Colonic mucosa (tissue), 4 donors: ENCODE measurements around the gene C13orf42. TPM values are rescaled to one million over a fixed set of nuclear protein-coding genes. Genes with fewer than 3 reads are reported as not detected.

Source experiments
- DNase-seq: peaks from one replicate; pipeline ENCODE4 v3.0.0-alpha.2; 2020
- H3K27ac ChIP-seq: fragments of 200-600 bp; one replicate; pipeline ENCODE4 v1.8.0; 2021
- H3K27me3 ChIP-seq: fragments of 200-600 bp; one replicate; pipeline ENCODE4 v1.8.0; 2021
- H3K36me3 ChIP-seq: fragments of 200-600 bp; one replicate; pipeline ENCODE4 v1.8.0; 2021
- H3K4me1 ChIP-seq: fragments of 200-600 bp; one replicate; pipeline ENCODE4 v1.8.0; 2021; ENCODE audit warnings: mild to moderate bottlenecking
- H3K4me3 ChIP-seq: fragments of 200-600 bp; one replicate; pipeline ENCODE4 v1.8.0; 2021
- H3K9ac ChIP-seq, 2 donors: one replicate each; pipeline ENCODE4 v1.7.0; 2013; ENCODE audit warnings: control low read depth in 2 of 2, low read depth in 2 of 2, low read length in 2 of 2
- H3K9me3 ChIP-seq: fragments of 200-600 bp; one replicate; pipeline ENCODE4 v1.8.0; 2021
- intact Hi-C: fragments of 100-400 bp; cut with DNase I; formaldehyde crosslinking; loops from one replicate; pipeline ENCODE4 v1.14.1; 2022
- total RNA-seq, 2 donors: library from RNA; stranded (reverse); fragmentation: NEBNext Ultra II Directional in 1 of 2; extraction: Animal tissue kit (Norgen Biotek cat#: 25700) in 1 of 2; gene quantifications; one replicate each; pipeline ENCODE4 v1.2.1, GENCODE V29; 2021
- TF ChIP-seq, protein P1 (sequence below): fragments of 200-600 bp; IDR thresholded peaks from one replicate; pipeline ENCODE4 v1.8.0; 2022; ENCODE audit warnings: antibody characterized with exemption, mild to moderate bottlenecking
- donor health status: healthy.
- donor health status: DM: no; HTN: no; CAD: no.
- donor health status: DM: no; HTN: no; CAD: no.

The C13orf42 gene
- total RNA-seq, 2 donors from 2014 or later, result not detected

DNA sequence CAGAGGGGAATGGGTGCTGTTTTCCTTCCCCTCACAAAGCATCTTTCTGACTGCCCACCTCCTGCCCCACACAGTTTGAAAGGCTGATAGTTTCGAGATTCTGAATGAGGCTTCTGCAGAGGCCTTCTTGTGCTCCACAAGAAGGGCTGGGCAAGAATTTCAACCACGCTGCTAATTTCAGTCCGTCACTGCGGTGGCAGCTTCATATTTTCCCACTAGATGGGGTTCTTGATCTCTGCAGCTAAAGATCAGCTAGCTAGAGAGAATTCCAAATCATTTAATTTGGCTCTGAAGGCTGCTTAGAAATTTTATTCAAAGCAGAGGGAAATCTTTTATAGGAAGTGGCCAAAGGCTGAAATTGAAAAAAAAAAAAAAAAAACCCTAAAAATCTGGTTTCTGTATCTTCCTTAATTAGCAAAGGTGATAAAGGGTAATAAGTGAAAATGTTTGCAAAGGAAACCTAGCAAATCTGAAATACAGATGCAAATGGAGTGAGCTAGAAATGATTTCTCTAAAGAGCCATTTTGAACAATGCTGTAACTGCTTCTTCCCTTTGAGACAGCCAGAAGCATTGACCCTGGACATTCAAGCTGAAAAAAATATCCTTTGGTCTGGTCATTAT lies 38.0 kb upstream of the C13orf42 start:
- H3K27me3 ChIP-seq, result no peaks in the 10 kb centered on the region
- TF ChIP-seq, protein P1, sequence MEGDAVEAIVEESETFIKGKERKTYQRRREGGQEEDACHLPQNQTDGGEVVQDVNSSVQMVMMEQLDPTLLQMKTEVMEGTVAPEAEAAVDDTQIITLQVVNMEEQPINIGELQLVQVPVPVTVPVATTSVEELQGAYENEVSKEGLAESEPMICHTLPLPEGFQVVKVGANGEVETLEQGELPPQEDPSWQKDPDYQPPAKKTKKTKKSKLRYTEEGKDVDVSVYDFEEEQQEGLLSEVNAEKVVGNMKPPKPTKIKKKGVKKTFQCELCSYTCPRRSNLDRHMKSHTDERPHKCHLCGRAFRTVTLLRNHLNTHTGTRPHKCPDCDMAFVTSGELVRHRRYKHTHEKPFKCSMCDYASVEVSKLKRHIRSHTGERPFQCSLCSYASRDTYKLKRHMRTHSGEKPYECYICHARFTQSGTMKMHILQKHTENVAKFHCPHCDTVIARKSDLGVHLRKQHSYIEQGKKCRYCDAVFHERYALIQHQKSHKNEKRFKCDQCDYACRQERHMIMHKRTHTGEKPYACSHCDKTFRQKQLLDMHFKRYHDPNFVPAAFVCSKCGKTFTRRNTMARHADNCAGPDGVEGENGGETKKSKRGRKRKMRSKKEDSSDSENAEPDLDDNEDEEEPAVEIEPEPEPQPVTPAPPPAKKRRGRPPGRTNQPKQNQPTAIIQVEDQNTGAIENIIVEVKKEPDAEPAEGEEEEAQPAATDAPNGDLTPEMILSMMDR, result no peak
- H3K4me3 ChIP-seq, result no peak overlapping the region
- intact Hi-C loops, result loop anchor here (5.0 kb wide), 1 partner anchor 138 kb away; no protein-coding TSS in a partner anchor
- H3K4me1 ChIP-seq, result no peaks in the 10 kb centered on the region
- no peak overlapping the region for H3K27ac ChIP-seq
- DNase-seq, result no peak
- no peaks in the 10 kb centered on the region for H3K36me3 ChIP-seq
- no peak overlapping the region for H3K9ac ChIP-seq
- H3K9me3 ChIP-seq, result no peaks in the 10 kb centered on the region

DNA sequence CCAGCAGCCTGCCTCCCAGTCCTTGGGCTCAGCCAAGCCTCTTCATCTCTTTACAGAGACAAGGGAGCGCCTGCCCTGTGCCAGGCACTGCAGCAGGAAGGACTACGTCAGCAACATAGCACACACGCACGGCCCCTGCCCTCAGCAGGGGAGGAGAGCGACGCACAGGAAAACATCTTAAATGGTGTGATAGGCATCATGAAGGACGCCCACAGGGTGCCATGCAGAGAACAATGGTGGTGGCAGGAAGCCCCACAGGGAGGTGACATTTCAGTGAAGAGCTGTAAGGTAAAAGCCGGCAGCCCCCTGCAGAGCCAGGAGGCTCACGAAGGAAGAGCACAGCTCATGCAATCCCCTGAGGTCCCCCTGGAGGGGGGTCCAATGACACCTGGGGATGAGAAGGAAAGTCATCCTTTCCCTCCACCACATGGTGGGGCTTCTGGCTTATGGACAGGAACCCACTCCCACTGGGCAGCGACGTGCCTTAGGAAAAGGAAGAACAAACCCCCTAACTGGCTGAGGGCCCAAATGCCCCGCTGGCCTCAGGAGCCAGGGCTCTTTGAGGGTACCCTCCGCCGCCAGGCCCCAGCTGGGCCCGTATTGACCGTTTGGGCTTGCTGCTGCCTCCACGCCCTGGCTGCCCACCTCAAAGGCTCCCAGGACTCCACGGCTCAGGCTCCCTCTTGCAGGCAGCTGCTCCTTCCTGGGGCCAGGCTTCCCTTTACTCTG lies 37.3 kb upstream of the C13orf42 start:
- no peaks in the 10 kb centered on the region for H3K4me1 ChIP-seq
- no peaks in the 10 kb centered on the region for H3K27me3 ChIP-seq
- no peaks in the 10 kb centered on the region for H3K36me3 ChIP-seq
- TF ChIP-seq, protein P1, result no peak
- no peaks in the 10 kb centered on the region for H3K9me3 ChIP-seq
- H3K4me3 ChIP-seq, result no peak overlapping the region
- no peak for DNase-seq
- intact Hi-C loops, result loop anchor here (5.0 kb wide), 1 partner anchor 139 kb away; no protein-coding TSS in a partner anchor
- H3K27ac ChIP-seq, result no peak overlapping the region
- no peak overlapping the region for H3K9ac ChIP-seq

GRCh38 chr13:51147732-51148131 lies 36.7 kb upstream of the C13orf42 start:
- no peak for DNase-seq
- Histone ChIP-seq H3K9ac (no peak overlapping the region), H3K36me3 (no peaks in the 10 kb centered on the region), H3K27ac (no peak overlapping the region), H3K4me3 (no peak overlapping the region), H3K27me3 (no peaks in the 10 kb centered on the region), H3K9me3 (no peaks in the 10 kb centered on the region), H3K4me1 (no peaks in the 10 kb centered on the region)
- intact Hi-C loops, result loop anchor here (5.0 kb wide), 1 partner anchor 140 kb away; no protein-coding TSS in a partner anchor
- TF ChIP-seq, protein P1, result no peak

GRCh38 chr13:51146667-51147066 lies 35.6 kb upstream of the C13orf42 start:
- Histone ChIP-seq H3K9ac (no peak overlapping the region), H3K4me3 (no peak overlapping the region), H3K27me3 (no peaks in the 10 kb centered on the region), H3K27ac (no peak overlapping the region), H3K4me1 (no peaks in the 10 kb centered on the region), H3K9me3 (no peaks in the 10 kb centered on the region), H3K36me3 (no peaks in the 10 kb centered on the region)
- intact Hi-C loops, result loop anchor here (5.0 kb wide), 1 partner anchor 141 kb away; no protein-coding TSS in a partner anchor
- DNase-seq, result no peak
- TF ChIP-seq, protein P1, result no peak

DNA sequence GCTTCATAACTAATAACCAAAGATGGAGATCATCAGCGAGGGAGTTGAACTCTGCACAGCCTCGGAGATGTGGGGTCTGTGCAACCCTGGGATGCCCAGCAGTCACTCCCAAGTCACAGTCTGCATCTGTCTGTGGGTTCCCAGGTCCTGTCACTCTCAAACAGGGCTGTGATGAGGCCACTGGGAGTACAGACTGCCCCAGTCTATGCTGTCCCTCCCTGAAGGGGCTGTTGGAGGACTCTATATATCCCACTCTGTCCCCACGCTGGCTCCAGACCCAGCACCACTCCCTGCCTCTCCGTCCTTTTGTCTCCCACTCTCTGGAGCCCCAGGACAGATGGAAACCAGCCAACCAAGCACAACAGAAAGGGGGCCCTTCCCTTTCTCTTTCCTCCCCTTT lies 26.2 kb upstream of the C13orf42 start:
- intact Hi-C loops, result no loop called here
- Histone ChIP-seq H3K9ac (no peak overlapping the region), H3K27me3 (no peaks in the 10 kb centered on the region), H3K36me3 (no peaks in the 10 kb centered on the region), H3K27ac (no peak overlapping the region), H3K4me3 (no peak overlapping the region), H3K9me3 (no peaks in the 10 kb centered on the region), H3K4me1 (no peaks in the 10 kb centered on the region)
- DNase-seq, result no peak
- TF ChIP-seq, protein P1, result no peak
